GM12878 (cell line): ENCODE measurements around the gene ARMH1. TPM values are rescaled to one million over a fixed set of nuclear protein-coding genes. Genes with fewer than 3 reads are reported as not detected.

ENCODE experiments used
- ATAC-seq: fragments of 200-7000 bp; cut with Tn5 transposase; 3 replicates; pipeline ENCODE4 v1.9.1; 2020; ENCODE audit warnings: mild to moderate bottlenecking, moderate library complexity
- BruUV-seq: library from RNA; stranded (reverse); fragments of 400-500 nt; replicated peaks from 2 replicates; lab custom pipeline; 2021; lab: Mats Ljungman, UMichigan
- CTCF ChIA-PET: fragments of 300-600 bp; sonication (Branson Sonifier 250); formaldehyde crosslinking; extraction: SDS; loops from one replicate; lab custom pipeline; 2021; ENCODE audit warnings: inconsistent platforms; lab: Yijun Ruan, JAX
- POLR2A ChIA-PET: fragments of 350-600 bp; formaldehyde crosslinking; extraction: SDS; loops from one replicate; lab custom pipeline; 2021; ENCODE audit warnings: inconsistent platforms; lab: Charles Lee
- RAD21 ChIA-PET: fragments of 300-600 bp; sonication (Branson Sonifier 250); formaldehyde crosslinking; loops from one replicate; lab custom pipeline; 2023; ENCODE audit warnings: antibody characterized with exemption; ENCODE audit not compliant: unreplicated experiment; lab: Charles Lee
- SMC1A ChIA-PET: fragments of 300-600 bp; sonication (Branson Sonifier 250); formaldehyde crosslinking; loops from one replicate; lab custom pipeline; 2023; ENCODE audit not compliant: unreplicated experiment, uncharacterized antibody; lab: Charles Lee
- DNase-seq: peaks from one replicate; pipeline ENCODE4 v3.0.0-alpha.2; 2011; ENCODE audit warnings: low read depth, low spot score
- FAIRE-seq: peaks from 3 replicates; lab custom pipeline; 2011; peaks lifted over from hg19 to GRCh38; lab: Jason Lieb, UNC
- H2AFZ ChIP-seq: 2 replicates; pipeline ENCODE4 v1.6.0; 2011; ENCODE audit warnings: low read depth, low read length, control low read depth; ENCODE audit not compliant: control insufficient read depth
- H3K27ac ChIP-seq: 2 replicates; pipeline ENCODE4 v1.5.1; 2011; ENCODE audit warnings: control low read depth; ENCODE audit not compliant: control insufficient read depth, insufficient read depth
- H3K27me3 ChIP-seq, 2 experiments: replicated peaks in 1 of 2; 2 replicates each; pipeline versions ENCODE4 v1.6.0 to v1.6.1; 2011; ENCODE audit warnings: low read length in 1 of 2; ENCODE audit not compliant: control insufficient read depth in 2 of 2, insufficient read depth in 2 of 2
- H3K36me3 ChIP-seq, 2 experiments: 2 replicates each; pipeline ENCODE4 v1.5.1; 2011; ENCODE audit warnings: low read length in 1 of 2; ENCODE audit not compliant: control insufficient read depth in 2 of 2, insufficient read depth in 2 of 2
- H3K4me1 ChIP-seq: 2 replicates; pipeline ENCODE4 v1.6.1; 2011; ENCODE audit warnings: mild to moderate bottlenecking, low read length, moderate library complexity, mixed read lengths; ENCODE audit not compliant: control insufficient read depth, insufficient read depth
- H3K4me2 ChIP-seq: 2 replicates; pipeline ENCODE4 v1.6.0; 2011; ENCODE audit warnings: control low read depth; ENCODE audit not compliant: control insufficient read depth, insufficient read depth
- H3K4me3 ChIP-seq: fragments of 200-600 bp; sonication (generic); 2 replicates; pipeline ENCODE4 v1.5.1; 2016
- H3K79me2 ChIP-seq: 2 replicates; pipeline ENCODE4 v1.6.0; 2011; ENCODE audit warnings: low read length; ENCODE audit not compliant: control insufficient read depth, insufficient read depth
- H3K9ac ChIP-seq: 2 replicates; pipeline ENCODE4 v1.8.0; 2011; ENCODE audit warnings: low read length, control low read depth, mixed read lengths; ENCODE audit not compliant: control insufficient read depth, insufficient read depth
- H3K9me3 ChIP-seq: replicated peaks from 3 replicates; pipeline ENCODE4 v1.5.1; 2011; ENCODE audit warnings: mild to moderate bottlenecking, low read length; ENCODE audit not compliant: control insufficient read depth, insufficient read depth
- H4K20me1 ChIP-seq: 2 replicates; pipeline ENCODE4 v1.6.0; 2011; ENCODE audit not compliant: control insufficient read depth, insufficient read depth
- IKZF1 ChIP-seq: fragments of 450-650 bp; conservative IDR thresholded peaks from 2 replicates; pipeline ENCODE4 v1.6.1; 2017; ENCODE audit warnings: antibody characterized with exemption, mild to moderate bottlenecking
- IRF5 ChIP-seq: fragments of 450-650 bp; IDR thresholded peaks from 2 replicates; pipeline ENCODE4 v1.6.1; 2017; ENCODE audit warnings: borderline replicate concordance
- MTA2 ChIP-seq: fragments of 450-650 bp; IDR thresholded peaks from 2 replicates; pipeline ENCODE4 v1.6.1; 2016; ENCODE audit warnings: low read depth, mild to moderate bottlenecking, moderate library complexity
- NKRF ChIP-seq: fragments of 450-650 bp; conservative IDR thresholded peaks from 2 replicates; pipeline ENCODE4 v1.6.1; 2017; ENCODE audit warnings: mild to moderate bottlenecking, moderate library complexity
- NRF1 ChIP-seq: conservative IDR thresholded peaks from 2 replicates; pipeline ENCODE4 v1.6.1; 2011; ENCODE audit warnings: mild to moderate bottlenecking, low read depth, low read length, improper control_type of control experiment
- RCOR1 ChIP-seq: conservative IDR thresholded peaks from 2 replicates; pipeline ENCODE4 v1.6.1; 2012; ENCODE audit warnings: low read depth, low read length, improper control_type of control experiment
- RELA ChIP-seq: fragments of 450-650 bp; IDR thresholded peaks from 2 replicates; pipeline ENCODE4 v1.8.0; 2014; ENCODE audit warnings: borderline replicate concordance; ENCODE audit not compliant: partially characterized antibody
- ZNF207 ChIP-seq: fragments of 450-650 bp; IDR thresholded peaks from 2 replicates; pipeline ENCODE4 v1.6.1; 2014; ENCODE audit warnings: antibody characterized with exemption, mild to moderate bottlenecking, borderline replicate concordance
- ZSCAN29 ChIP-seq: fragments of 450-650 bp; IDR thresholded peaks from 2 replicates; pipeline ENCODE4 v1.6.1; 2017; ENCODE audit warnings: mild to moderate bottlenecking, moderate library complexity
- WGBS: methylation state at CpG from one replicate; pipeline ENCODE4 v1.1.6; 2016; ENCODE audit warnings: low lambda C conversion rate; ENCODE audit not compliant: insufficient replicate concordance, insufficient coverage; ENCODE audit errors: missing lambda C conversion rate; 5-methylcytosine and 5-hydroxymethylcytosine counted together
- in situ Hi-C: fragments of 300-500 bp; cut with MboI; formaldehyde crosslinking; loops from 9 replicates; pipeline ENCODE4 v1.14.3; 2018; ENCODE audit warnings: mixed read lengths
- intact Hi-C: fragments of 100-400 bp; cut with micrococcal nuclease; formaldehyde crosslinking; loops from one replicate; pipeline ENCODE4 v1.14.2; 2022; ENCODE audit not compliant: unreplicated experiment
- polyA plus RNA-seq, 11 experiments: library from polyadenylated mRNA; depleted of rRNA in 4 of 11; unstranded in 6 of 11; stranded (reverse) in 5 of 11; fragments of >200 nt; fragmentation: Nextera tagmentation in 4 of 11; fragmentation: Illumina TruSeq in 1 of 11; extraction: Ambion mirVana in 4 of 11; extraction: Trizol in 1 of 11; gene quantifications; 1 replicate in 1 of 11; 2 replicates in 10 of 11; pipeline versions ENCODE4 v1.2.1 to v1.2.3, GENCODE V29; 2011 to 2016; ENCODE audit warnings: inconsistent platforms in 2 of 11, missing spikeins in 2 of 11, low read depth in 1 of 11
- total RNA-seq, 4 experiments: library from RNA; depleted of rRNA in 3 of 4; stranded (reverse); fragments of >200 nt in 3 of 4; fragmentation: Illumina TruSeq in 1 of 4; extraction: Trizol in 1 of 4; gene quantifications; 2 replicates each; pipeline versions ENCODE4 v1.2.1 to v1.2.3, GENCODE V29; 2013 to 2021

Gene ARMH1
- total and polyA plus RNA-seq, 10 of the 15 experiments (the other 5 are each of a cell fraction or from before 2014, with no cell fraction given), result 0.93 to 43.9 (median 8.2) TPM

GRCh38 chr1:44685881-44686280, 11.4 kb downstream of the ARMH1 start:
- CTCF ChIA-PET, result interaction anchor here (1.2 to 3.1 kb wide), 3 partner anchors 11 to 33 kb away, joined by 4 to 17 read pairs (median 17); partner anchors contain the start of genes ARMH1 and TMEM53
- H3K4me2 ChIP-seq, result no peak overlapping the region
- H3K79me2 ChIP-seq, result no peaks in the 10 kb centered on the region
- H3K27ac ChIP-seq, result no peak overlapping the region
- POLR2A ChIA-PET, result interaction anchor here (1.2 to 2.8 kb wide), 2 partner anchors 12 to 36 kb away, joined by 3 to 29 read pairs; partner anchors contain the start of genes ARMH1 and TMEM53
- ATAC-seq (no peak), DNase-seq (no peak), FAIRE-seq (no peak)
- RAD21 ChIA-PET, result no interaction called here
- WGBS, result 93% methylated on average over 8 of the region's 8 CpGs
- H2AFZ ChIP-seq, result no peak overlapping the region
- no TSS peak for BruUV-seq
- no peaks in the 10 kb centered on the region for H3K27me3 ChIP-seq
- no peak overlapping the region for H3K9ac ChIP-seq
- peaks cover 20% of the 10 kb centered on the region for H3K4me1 ChIP-seq
- H3K36me3 ChIP-seq, result no peaks in the 10 kb centered on the region
- no peaks in the 10 kb centered on the region for H4K20me1 ChIP-seq
- TF ChIP-seq NRF1 (no peak), RCOR1 (no peak), NKRF (no peak), IRF5 (no peak), RELA (no peak), ZNF207 (no peak), MTA2 (no peak), IKZF1 (no peak), ZSCAN29 (no peak)
- in situ Hi-C loops (no loop called here), intact Hi-C loops (no loop called here)
- SMC1A ChIA-PET, result interaction anchor here (1.8 to 2.6 kb wide), 3 partner anchors 10 to 12 kb away, joined by 6 to 15 read pairs (median 6); partner anchors contain the start of genes ARMH1 and TMEM53
- no peaks in the 10 kb centered on the region for H3K9me3 ChIP-seq
- no peak overlapping the region for H3K4me3 ChIP-seq
